ENCODE measurements around the gene ACAP2.

The ACAP2 gene

GRCh38 chr3:195256639-195257453, 186.0 kb downstream of the ACAP2 start:
- no peak for DNase-seq
- in situ Hi-C loops (cut with HindIII; ENCODE audit: low pct_ligation_motif_present, low pct_unique_long_range_greater_than_20kb, low sequenced_read_pairs), result no loop called here

DNA sequence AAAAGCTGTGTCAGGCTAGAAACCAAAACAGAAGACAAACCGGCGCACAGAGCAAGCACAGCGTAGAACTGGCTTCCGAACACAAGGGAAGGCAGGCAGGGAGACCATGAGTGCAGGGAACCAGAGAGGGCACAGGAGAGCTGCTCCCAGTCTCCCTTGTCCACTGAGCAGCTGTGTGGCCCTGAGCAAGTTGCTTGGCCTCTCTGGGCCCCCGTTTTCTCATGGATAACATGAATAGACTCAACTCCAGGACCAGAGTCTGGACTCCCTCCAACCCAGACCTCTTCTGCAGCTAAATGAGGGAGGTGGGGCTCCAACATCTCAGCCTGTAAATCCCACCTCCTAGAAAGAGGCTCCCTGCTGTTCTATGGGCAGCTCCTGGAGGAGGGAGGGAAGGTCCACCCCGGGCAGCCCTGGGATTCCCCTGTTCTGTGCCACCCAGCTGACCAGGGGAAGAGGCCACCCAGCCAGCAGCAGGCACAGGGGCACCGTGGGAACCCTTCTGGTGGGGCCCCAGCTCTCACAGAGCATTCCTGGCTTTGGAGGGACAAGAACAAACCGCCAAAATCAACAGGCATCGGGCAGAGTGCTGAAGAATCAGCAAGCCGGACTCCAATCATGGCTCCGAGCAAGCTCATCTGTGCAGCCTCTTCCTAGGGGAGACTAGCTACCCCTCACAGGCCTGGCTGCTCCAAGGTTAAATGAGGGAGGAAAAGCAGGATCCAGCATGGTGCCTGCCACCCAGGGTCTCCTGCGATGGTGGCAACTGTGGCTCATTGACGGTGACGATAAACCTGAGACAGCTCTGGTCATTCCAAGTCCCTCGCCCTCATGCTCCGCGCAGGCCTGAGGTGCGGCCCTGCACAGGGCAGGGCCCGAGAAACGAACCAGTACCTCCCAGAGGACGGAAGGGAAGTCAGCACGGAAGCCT, 187.0 kb downstream of the ACAP2 start:
- in situ Hi-C loops (cut with HindIII; ENCODE audit: low pct_ligation_motif_present, low pct_unique_long_range_greater_than_20kb, low sequenced_read_pairs), result no loop called here
- DNase-seq, result no peak

GRCh38 chr3:195255176-195255500, 187.7 kb downstream of the ACAP2 start:
- in situ Hi-C loops (cut with HindIII; ENCODE audit: low pct_ligation_motif_present, low pct_unique_long_range_greater_than_20kb, low sequenced_read_pairs), result no loop called here
- DNase-seq, result no peak

DNA sequence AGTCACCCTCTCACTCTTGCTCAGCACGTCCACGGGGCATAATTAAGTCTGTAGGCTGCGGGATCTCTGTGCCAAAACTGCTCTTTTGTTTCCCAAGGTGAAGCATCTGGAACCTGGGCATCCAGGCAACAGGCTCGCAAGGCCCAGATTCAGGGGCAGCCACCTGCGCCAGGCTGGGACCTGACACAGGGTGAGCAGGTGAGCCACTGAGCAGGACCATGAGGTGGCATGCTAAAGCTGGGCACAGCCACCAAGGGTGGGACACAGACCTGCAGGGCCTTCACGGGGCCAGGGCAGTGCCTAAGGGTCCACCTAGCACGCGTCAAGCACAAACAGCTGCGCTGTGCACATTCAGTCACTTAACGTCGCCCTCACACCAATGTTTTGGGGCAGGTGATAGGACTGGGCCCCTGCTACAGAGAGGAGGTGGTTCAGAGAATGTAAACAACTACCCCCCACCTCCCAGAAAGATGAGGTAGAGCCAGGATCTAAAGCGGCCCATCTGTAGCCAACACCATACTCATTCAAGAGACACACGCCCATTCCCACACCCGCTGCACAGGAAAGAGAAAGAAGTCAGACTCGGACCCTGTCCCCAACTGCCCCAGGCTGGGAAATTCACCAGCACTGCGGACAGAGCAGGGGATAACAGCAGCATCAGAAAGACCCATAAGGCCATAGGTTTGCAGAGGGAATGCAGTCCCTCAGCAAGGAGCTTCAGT, 188.2 kb downstream of the ACAP2 start:
- in situ Hi-C loops (cut with HindIII; ENCODE audit: low pct_ligation_motif_present, low pct_unique_long_range_greater_than_20kb, low sequenced_read_pairs), result no loop called here
- no peak for DNase-seq

DNA sequence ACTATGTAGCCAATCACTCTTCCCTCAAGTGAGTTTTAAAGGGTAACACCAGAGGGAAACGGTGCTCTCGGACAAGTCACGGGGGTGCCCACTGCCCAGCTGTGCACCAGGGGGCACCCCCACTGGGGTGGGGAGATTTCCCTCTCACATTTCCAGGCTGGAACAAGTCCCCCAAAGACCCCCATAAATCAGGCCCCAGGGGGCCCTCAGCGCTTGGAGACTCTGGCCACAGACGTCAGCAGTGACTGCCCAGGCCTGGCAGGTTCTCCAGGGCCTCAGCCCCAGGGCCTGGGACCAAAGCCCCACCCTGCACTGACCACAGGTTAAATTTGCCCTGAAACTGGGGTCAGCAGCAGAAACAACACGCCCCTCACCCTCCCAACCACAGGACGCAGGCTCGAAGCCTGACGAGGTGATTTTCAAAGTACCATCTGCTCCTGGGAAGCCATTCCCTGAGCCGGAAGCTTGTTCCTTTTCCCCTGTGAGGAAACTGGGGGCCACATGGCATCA, 188.8 kb downstream of the ACAP2 start:
- in situ Hi-C loops (cut with HindIII; ENCODE audit: low pct_ligation_motif_present, low pct_unique_long_range_greater_than_20kb, low sequenced_read_pairs), result no loop called here

DNA sequence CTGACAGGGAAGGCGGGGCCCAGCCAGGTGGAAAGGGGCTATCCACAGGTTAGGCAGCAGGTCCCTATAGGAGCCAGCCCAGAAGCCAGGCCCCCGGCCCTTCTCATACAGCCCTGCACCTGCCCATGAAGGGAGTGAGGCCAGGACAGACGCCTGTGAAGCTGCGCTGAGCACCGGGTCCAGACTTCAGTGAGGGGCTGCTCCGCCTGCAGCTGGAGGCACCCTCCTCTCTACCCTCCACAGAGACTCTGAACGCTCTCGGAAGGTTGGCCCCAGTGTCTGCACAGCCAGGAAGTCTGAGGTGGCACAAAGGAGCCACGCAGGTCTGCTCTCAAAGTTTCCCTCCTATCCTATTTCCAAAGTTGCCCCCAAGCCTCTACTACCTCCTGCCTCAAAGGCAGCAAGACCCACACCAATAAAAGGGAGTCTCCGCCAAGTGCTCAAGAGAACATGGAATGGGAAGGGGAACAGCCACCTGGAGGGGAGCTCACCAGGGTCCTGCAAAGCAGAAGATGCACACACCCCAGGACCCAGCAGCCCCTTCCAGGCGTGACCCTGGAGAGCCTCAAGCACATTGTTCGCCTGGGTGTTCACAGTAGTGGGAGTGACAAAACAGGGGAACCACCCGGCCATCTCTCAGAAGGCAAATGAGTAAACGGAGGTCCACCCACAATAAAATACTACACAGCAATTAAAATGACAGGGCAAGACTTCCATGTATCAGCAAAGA, 191.3 kb downstream of the ACAP2 start:
- in situ Hi-C loops (cut with HindIII; ENCODE audit: low pct_ligation_motif_present, low pct_unique_long_range_greater_than_20kb, low sequenced_read_pairs), result no loop called here
- no peak for DNase-seq

More for the DNA sequence above, 188.8 kb downstream of the ACAP2 start:
- no peak for DNase-seq

DNA sequence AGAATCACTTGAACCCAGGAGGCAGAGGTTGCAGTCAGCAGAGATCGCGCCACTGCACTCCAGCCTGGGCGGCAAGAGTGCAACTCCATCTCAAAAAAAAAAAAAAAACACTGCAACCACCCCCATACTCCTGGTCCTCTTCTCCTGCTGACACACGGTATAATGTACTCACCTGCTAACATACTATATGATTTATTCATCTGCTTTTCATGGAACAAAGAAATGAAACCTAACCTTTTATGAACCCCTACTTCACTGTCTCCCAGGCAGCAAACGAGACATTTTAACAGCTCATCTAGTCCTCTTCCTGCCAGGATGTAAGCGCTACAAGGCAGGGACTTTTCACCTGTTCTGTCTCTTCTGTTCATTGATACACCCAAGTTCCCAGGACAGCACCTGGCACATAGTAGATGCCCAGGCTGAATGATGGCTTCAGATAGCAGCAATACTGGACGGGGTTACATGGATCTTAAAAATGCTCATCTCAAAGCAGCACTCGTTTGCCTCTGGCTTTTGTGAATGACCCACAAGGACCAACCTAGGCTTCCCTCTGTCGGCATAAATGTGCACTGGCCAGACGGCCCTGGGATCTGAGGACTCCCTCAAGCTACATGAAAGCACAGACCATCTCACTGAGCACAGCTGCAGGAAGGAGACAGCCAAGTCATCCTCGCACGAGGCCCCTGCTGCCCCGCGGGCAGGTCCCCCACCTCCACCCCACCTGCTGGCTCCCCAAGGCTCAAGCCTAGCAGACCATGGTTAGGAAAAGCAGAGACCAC, 192.2 kb downstream of the ACAP2 start:
- in situ Hi-C loops (cut with HindIII; ENCODE audit: low pct_ligation_motif_present, low pct_unique_long_range_greater_than_20kb, low sequenced_read_pairs), result no loop called here
- DNase-seq, result no peak

GRCh38 chr3:195249858-195250464, 192.9 kb downstream of the ACAP2 start:
- in situ Hi-C loops (cut with HindIII; ENCODE audit: low pct_ligation_motif_present, low pct_unique_long_range_greater_than_20kb, low sequenced_read_pairs), result loop anchor here (25.0 kb wide), 1 partner anchor 563 kb away; the partner anchor contains the start of gene FAM43A
- DNase-seq, result no peak

GRCh38 chr3:195249057-195249770, 193.6 kb downstream of the ACAP2 start:
- no peak for DNase-seq
- in situ Hi-C loops (cut with HindIII; ENCODE audit: low pct_ligation_motif_present, low pct_unique_long_range_greater_than_20kb, low sequenced_read_pairs), result loop anchor here (25.0 kb wide), 1 partner anchor 562 kb away; the partner anchor contains the start of gene FAM43A

DNA sequence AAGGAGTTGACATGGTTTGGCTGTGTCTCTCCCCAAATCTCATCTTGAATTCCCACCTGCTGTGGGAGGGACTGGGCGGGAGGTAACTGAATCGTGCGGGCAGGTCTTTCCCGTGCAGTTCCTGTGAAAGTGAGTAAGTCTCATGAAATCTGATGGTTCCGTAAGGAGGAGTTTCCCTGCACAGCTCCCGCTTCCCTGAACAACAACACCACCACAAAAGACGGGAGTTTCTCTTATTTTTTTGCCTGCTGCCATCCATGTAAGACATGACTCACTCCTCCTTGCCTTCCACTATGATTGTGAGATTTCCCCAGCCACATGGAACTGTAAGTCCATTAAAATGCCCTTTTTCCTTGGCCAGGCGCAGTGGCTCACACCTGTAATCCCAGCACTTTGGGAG, 194.5 kb downstream of the ACAP2 start:
- in situ Hi-C loops (cut with HindIII; ENCODE audit: low pct_ligation_motif_present, low pct_unique_long_range_greater_than_20kb, low sequenced_read_pairs), result loop anchor here (25.0 kb wide), 1 partner anchor 561 kb away; the partner anchor contains the start of gene FAM43A
- DNase-seq, result no peak

- DNase-seq, result no peak
- in situ Hi-C loops (cut with HindIII; ENCODE audit: low pct_ligation_motif_present, low pct_unique_long_range_greater_than_20kb, low sequenced_read_pairs), result loop anchor here (25.0 kb wide), 1 partner anchor 561 kb away; the partner anchor contains the start of gene FAM43A
Measured at GRCh38 chr3:195247863-195248189, 195.0 kb downstream of the ACAP2 start.

- in situ Hi-C loops (cut with HindIII; ENCODE audit: low pct_ligation_motif_present, low pct_unique_long_range_greater_than_20kb, low sequenced_read_pairs), result loop anchor here (25.0 kb wide), 1 partner anchor 560 kb away; the partner anchor contains the start of gene FAM43A
- no peak for DNase-seq
Measured at GRCh38 chr3:195247086-195247862, 195.5 kb downstream of the ACAP2 start.

- in situ Hi-C loops (cut with HindIII; ENCODE audit: low pct_ligation_motif_present, low pct_unique_long_range_greater_than_20kb, low sequenced_read_pairs), result loop anchor here (25.0 kb wide), 1 partner anchor 559 kb away; the partner anchor contains the start of gene FAM43A
- DNase-seq, result no peak
Measured at GRCh38 chr3:195246581-195246995, 196.2 kb downstream of the ACAP2 start.

DNA sequence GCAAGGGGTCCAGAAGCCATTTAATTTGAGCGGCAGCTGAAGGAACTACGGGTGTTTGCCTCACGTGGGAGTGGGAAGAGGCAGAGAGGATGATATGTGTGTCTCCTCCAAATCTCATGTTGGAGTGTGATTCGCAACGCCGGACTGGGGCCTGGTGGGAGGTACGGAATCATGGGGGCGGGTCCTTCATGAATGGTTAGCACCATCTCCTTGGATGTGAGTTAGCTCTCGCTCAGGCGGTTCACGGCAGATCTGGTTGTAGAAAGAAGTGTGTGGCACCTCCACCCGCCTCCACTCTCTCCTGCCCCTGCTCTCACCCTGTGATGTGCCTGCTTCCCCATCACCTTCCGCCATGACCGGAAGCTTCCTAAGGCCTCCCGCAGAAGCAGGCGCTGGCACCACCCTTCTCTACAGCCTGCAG, 197.3 kb downstream of the ACAP2 start:
- no peak for DNase-seq
- in situ Hi-C loops (cut with HindIII; ENCODE audit: low pct_ligation_motif_present, low pct_unique_long_range_greater_than_20kb, low sequenced_read_pairs), result loop anchor here (25.0 kb wide), 1 partner anchor 558 kb away; the partner anchor contains the start of gene FAM43A

GRCh38 chr3:195241592-195242355, 201.0 kb downstream of the ACAP2 start:
- DNase-seq, result no peak

More at GRCh38 chr3:195241592-195242355, 201.0 kb downstream of the ACAP2 start:
- in situ Hi-C loops (cut with HindIII; ENCODE audit: low pct_ligation_motif_present, low pct_unique_long_range_greater_than_20kb, low sequenced_read_pairs), result loop anchor here (25.0 kb wide), 1 partner anchor 554 kb away; the partner anchor contains the start of gene FAM43A
